GM19468 (cell line): ENCODE data around the gene STYXL1.
"Not testable (repeated sequence)": the region's sequence is repeated elsewhere in the genome, so short reads cannot be mapped to it uniquely, and the experiment has no call there.

Source experiments
- ATAC-seq: cut with Tn5 transposase; IDR thresholded peaks from one replicate; pipeline ENCODE4 v1.9.1; 2021; ENCODE audit warnings: mild to moderate bottlenecking, moderate library complexity, moderate number of reproducible peaks; ENCODE audit not compliant: unreplicated experiment; ENCODE audit errors: extremely low read depth

STYXL1 gene

GRCh38 chr7:76044375-76044865 lies 3.4 kb downstream of the STYXL1 start:
- ATAC-seq = no peak

GRCh38 chr7:76040126-76040525 lies 7.7 kb downstream of the STYXL1 start:
- no peak for ATAC-seq

GRCh38 chr7:76037310-76037709 lies 10.5 kb downstream of the STYXL1 start:
- ATAC-seq = no peak

GRCh38 chr7:76031964-76032363 lies 15.8 kb downstream of the STYXL1 start:
- ATAC-seq = no peak

GRCh38 chr7:76029682-76030081 lies 18.1 kb downstream of the STYXL1 start:
- not testable (repeated sequence) for ATAC-seq

- no peak for ATAC-seq
Observed at GRCh38 chr7:76023002-76023401, 24.8 kb downstream of the STYXL1 start.

- ATAC-seq = no peak
Observed at GRCh38 chr7:76022026-76022780, 25.6 kb downstream of the STYXL1 start.

- no peak for ATAC-seq
Observed at GRCh38 chr7:76020031-76020714, 27.6 kb downstream of the STYXL1 start.

- ATAC-seq = not testable (repeated sequence)
Observed at GRCh38 chr7:76018520-76018919, 29.3 kb downstream of the STYXL1 start.

GRCh38 chr7:76016191-76016947 lies 31.4 kb downstream of the STYXL1 start:
- ATAC-seq = no peak

GRCh38 chr7:76011442-76011861 lies 36.3 kb downstream of the STYXL1 start:
- ATAC-seq = no peak

GRCh38 chr7:76009672-76010600 lies 37.9 kb downstream of the STYXL1 start:
- no peak for ATAC-seq

GRCh38 chr7:76008156-76008687 lies 39.6 kb downstream of the STYXL1 start:
- ATAC-seq = no peak

- ATAC-seq = not testable (repeated sequence)
Observed at GRCh38 chr7:76005004-76005403, 42.8 kb downstream of the STYXL1 start.

GRCh38 chr7:76003351-76003750 lies 44.4 kb downstream of the STYXL1 start:
- no peak for ATAC-seq

GRCh38 chr7:76002822-76003221 lies 45.0 kb downstream of the STYXL1 start:
- ATAC-seq = no peak

- no peak for ATAC-seq
Observed at GRCh38 chr7:76002139-76002538, 45.7 kb downstream of the STYXL1 start.

- ATAC-seq = no peak
Observed at GRCh38 chr7:76000566-76000965, 47.2 kb downstream of the STYXL1 start.

- ATAC-seq = no peak
Observed at GRCh38 chr7:75998038-75998437, 49.8 kb downstream of the STYXL1 start.
